Activated gamma-delta T cell treated with Interleukin-2 at 50 U/mL for 16 hours (primary cell): ENCODE measurements around the gene MROH7.
"Not testable (repeated sequence)": the region's sequence is repeated elsewhere in the genome, so short reads cannot be mapped to it uniquely, and the experiment has no call there.

ENCODE experiments used
- DNase-seq: peaks from one replicate; pipeline ENCODE4 v3.0.0-alpha.2; 2020

MROH7 gene

DNA sequence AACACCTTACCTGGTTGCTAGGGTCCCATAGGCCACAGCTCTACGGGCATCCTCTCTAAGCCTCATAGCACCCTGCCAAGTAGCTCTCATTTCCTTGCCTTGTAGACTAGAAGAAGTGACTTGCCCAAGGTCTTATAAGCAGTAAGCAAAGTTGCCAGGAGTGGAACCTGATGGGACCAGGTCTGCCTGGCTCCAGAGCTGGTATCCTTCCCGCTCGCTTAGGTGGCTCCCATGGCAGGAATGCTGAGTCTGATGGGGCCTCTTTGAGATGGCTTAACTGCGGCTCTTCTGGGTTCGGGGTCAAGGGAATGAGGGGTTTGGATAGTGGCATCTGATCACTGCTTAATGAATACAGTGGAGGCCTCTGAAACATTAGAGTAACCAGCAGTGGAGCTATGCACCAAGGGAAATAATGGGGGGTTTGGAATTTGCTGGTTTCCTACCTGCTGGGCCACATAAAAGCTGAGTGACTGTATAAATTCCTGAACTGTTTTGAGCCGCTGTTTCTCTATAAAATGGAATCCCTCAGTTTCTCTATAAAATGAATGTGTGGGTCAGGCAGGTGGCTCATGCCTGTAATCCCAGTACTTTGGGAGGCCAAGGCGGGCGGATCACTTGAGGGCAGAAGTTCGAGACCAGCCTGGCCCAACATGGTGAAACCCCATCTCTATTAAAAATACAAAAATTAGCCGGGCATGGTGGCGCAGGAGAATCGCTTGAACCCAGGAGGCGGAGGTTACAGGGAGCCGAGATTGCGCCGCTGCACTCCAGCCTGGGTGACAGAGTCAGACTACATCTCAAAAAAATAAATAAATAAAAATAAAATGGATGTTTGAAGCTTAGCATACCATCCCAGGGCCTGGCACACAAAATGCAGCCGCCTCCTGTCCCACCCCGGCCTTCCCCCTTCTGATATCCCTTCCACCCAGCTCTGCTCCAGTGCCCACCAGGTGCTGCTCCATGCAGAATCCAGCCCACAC lies 30.7 kb upstream of the MROH7 start:
- DNase-seq: no peak

DNA sequence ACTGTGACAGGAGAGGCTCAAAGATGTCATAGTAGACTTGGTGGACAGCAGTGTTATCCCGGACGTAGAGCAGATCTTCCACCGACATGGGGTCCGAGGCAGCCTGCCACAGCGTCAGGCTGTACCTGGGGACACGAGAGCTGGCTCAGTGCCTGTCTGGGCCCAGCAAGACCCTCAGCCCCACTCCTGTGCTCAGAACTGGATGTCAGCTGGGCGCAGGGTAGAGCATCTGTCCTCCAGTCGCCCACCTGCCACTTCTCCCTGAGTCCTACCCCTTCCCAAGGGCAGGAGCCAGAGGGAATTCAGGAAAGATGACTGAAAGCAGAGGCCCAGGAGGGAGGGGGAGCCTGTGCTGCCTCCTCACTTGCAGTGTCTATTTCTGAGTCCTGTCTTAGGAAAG lies 30.0 kb upstream of the MROH7 start:
- no peak for DNase-seq

DNA sequence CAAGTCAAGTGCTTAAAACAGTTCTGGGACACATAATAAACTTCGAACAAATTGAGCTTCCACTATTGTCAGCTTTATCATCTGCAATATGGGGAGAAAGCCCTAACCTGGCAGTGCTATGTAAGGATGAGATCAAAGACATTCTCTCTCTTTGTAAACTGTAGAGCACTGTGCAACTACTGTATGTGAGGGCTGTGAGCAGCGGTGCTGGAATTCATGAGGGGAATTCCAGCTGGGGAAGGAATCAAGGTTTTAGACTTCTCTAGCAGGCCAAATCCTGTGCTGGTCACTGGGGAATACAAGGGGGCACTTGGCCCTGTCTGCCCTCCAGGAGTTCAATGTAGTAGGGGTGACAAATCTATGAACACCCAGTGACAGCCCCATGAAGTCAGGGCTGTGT lies 27.6 kb upstream of the MROH7 start:
- no peak for DNase-seq

DNA sequence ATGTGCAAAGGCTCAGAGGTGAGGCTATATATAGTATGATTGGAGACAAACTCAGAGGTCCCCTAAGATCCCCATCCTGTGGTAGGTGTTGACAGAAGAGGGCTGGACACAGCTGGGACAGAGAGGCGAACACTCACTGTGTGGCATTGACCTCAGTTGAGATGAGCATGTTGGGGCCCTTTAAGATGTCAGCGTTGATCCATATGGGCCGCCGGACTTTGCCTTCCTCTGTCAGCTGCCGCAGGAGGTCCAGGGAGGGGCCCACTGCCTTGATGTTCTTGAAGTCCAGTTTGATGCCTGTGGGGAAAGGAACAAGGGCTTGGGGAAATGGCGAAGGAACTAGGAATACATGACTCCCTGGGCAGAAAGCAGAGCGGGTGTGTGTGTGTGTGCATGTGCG lies 27.0 kb upstream of the MROH7 start:
- DNase-seq: no peak

DNA sequence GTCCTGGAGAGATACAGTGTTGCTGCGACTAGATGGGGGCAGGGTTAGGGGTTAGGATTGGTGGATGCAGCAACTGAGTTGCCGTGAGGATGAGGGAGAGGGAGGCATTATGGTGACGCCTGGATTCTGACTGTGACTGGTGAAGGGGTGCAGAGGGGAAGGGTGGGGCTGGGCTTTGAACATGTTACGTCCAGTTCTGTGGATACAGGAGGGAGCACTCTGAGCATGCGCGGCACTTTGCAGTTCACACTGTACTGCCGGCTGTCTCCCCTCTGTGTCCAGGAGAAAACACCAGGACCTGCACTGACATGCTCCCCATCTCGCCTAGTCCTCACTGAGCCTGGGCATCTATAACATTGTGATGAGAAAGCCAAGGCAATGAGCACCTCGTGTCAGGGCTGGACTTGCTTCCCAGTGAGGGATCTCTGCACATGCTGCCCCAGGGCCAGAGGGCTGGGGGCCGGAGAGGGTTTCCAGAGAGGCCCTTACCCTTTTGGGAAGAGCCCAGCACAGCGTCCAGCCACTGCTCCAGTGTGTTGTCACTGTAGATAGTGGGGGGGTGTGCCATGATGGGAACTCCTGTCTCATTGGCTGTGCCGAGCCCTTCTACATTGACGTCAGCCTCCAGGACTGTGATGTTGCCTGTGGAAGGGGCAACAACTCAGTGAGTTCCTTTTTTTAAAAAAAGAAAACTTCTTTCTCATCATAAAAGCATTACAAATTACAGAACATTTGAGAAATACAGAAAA lies 25.9 kb upstream of the MROH7 start:
- DNase-seq: no peak

DNA sequence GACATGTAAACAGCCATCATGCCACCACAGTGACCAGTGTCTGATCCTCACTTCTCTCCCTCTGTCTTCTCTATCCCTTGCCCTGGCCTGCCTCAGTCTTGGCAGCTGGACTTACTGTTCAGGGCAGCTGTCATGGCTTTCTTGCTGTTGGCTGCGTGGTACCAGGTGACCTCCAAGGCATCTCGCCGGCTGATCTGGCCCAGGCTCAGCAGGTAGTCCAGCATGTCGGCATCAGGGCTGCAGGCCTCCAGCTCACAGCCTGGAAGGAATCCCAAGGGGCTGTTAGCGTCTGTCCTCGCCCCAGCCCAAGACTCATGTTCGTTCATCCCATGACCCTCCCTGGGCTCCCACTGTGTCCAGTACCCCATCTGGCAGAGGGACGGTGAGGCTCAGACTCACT lies 21.8 kb upstream of the MROH7 start:
- no peak for DNase-seq

DNA sequence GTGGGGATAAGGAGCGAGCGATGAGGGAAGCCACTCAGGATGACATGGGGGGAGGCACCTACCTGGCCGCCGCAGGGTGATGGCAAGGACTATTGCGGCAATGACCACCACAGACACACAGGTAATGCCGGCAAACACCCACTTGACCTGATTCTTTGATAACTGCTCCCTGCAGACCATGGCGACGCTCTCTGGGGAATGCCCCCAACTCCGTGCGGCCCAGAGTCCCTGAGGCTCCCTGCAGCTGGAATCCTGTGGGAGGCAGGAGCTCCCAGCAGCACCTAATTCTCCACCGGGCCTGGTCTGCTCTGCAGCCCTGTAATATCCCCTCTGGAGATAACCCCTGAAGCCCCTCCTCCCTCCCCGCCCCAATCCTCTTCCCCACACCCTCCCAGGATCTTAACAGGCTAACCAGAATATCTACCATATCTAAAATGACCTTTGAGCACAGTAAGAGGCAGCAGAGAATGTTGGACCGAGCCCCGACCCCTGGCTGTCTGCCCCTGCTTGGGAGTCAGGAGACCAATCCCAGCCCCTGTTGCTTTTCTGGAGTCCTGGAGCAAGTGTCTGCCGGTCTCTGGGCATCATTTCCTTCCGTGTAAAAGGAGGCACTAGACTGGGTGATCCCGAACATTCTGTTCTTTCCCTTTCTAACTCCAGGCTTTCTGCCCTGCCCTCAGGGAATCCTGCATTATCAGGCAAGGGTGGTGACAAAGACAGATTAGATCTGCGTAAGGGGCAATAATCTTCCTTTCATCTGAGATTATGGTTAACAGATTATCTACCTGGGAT lies 18.2 kb upstream of the MROH7 start, which contains the start of gene FAM151A:
FAM151A (minus strand) TSS at position 310 of the 792 bp plus-strand sequence; CDS start at position 180, 130 bp downstream.
- no peak for DNase-seq

DNA sequence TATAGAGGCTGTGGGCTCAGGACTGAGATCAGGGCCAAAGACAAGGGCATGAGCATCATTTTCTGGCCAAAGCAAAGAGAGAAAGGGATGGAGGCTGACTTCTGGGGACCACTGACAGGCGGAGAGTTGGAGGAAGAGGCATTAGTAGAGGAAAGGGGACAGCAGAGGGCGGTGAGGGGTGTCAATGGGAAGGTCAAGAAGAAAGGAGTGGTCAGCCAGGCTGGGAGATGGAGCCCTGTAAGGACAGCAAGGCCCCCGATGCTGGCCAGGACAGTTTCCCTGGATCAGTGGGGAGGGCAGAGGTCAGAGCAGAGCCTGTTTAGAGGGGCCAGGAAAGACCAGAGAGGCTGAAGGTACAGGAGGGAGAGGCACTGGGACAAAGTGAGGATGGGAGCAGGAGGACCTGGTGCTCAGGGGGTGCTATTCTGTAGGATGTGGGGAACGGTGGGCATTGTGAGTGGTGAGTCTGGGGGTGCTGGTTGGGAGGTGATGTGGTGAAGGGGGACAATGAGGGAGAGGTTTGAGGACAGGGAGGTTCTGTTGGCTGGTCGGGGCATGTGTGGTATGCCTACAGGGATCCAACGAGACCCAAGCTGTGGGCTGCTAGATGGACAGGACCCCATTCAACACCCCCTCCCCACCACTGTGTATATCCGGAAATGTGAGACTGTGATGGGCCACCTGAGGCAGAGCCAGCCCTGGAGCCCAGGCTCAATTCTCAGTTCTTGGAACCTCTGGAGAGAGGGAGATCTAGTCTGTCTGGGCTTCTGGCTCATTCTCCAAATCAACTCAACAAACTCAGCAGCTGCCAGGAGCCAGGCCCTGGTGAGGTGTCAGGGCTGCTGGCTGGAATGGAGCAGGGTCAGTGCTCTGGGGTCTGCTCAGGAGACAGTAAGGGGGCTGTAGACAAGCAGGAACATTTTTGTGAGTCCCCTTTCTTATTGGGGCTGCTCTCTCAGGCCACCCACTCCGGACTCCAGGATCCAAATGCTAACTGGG lies 16.8 kb upstream of the MROH7 start:
- no peak for DNase-seq

DNA sequence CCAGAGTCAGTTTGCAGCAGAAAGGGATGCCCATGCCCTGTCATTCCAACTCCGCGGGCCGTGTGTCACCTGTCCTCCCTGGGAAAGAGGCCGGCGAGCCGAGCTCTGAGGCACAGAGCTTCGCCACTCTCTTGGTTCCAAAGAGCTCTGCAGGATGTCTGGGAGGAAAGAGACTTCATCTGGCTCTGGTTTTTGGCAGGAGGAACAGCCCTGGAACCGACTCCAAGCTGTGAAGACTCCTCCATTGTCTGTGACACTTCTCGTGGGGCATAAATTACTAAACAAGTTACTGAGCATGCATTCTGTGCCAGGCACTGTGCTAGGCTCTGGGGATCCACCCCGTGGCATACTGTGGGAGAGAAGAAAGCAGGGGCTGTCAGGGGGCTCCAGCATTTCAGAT lies 14.4 kb upstream of the MROH7 start:
- DNase-seq: no peak

DNA sequence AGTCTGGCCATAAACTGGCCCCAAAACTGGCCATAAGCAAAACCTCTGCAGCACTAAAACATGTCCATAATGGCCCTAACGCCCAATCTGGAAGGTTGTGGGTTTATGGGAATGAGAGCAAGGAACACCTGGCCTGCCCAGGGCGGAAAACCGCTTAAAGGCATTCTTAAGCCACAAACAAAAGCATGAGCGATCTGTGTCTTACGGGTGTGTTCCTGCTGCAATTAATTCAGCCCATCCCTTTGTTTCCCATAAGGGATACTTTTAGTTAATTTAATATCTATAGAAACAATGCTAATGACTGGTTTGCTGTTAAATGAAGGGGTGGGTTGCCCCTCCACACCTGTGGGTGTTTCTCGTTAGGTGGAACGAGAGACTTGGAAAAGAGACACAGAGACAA lies 5.8 kb upstream of the MROH7 start:
- DNase-seq: not testable (repeated sequence)

DNA sequence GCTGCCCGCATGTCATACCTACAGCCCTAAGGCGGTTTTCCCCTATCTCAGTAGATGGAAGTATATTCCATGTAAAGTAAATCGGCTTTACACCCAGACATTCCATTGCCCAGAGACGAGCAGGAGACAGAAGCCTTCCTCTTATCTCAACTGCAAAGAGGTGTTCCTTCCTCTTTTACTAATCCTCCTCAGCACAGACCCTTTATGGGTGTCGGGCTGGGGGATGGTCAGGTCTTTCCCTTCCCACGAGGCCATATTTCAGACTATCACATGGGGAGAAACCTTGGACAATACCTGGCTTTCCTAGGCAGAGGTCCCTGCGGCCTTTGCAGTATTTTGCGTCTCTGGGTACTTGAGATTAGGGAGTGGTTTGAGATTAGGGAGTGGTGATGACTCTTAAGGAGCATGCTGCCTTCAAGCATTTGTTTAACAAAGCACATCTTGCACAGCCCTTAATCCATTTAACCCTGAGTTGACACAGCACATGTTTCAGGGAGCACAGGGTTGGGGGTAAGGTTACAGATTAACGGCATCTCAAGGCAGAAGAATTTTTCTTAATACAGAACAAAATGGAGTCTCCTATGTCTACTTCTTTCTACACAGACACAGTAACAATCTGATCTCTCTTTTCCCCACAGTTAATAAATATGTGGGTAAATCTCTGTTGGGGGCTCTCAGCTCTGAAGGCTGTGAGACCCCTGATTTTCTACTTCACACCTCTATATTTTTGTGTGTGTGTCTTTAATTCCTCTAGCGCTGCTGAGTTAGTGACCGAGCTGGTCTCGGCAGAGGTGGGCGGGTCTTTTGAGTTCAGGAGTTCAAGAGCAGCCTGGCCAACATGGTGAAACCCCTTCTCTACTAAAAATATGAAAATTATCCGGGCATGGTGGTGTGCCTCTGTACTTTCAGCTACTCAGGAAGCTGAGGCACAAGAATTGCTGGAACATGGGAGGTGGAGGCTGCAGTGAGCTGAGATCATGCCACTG lies 4.8 kb upstream of the MROH7 start:
- DNase-seq: not testable (repeated sequence)

DNA sequence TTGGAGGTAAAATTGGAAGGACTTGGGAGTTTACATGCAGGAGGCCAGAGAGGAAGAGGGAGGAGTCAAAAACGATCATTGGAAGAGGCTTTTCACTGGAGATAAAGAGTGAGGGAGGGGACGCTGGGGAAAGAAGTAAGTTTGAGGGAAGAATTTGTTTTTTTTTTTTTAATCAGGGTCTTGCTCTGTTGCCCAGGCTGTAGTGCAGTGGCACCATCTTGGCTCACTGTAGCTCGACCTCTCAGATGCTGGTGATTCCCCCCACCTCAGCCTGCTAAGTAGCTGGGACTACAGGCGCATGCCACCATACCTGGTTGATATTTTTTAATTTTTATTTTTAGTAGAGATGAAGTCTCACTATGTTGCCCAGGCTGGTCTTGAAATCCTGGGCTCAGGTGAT lies 1.2 kb upstream of the MROH7 start:
- no peak for DNase-seq

DNA sequence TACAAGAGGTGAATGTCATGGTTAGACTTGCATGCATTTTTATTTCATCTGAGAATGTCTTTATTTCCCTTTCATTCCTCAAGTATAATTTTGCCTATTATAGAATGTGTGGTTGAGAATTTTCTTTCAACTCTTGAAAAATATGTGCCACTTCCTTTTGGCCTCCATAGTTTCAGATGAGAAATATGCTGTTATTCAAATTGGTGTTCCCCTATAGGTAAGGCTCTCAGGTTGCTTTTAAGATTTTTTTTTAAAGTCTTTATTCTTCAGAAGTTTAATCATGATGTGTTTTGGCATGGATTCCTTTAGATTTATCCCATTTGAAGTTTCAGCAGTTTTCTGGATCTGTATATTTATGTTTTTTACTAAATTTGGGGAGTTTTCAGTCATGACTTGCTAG lies 2.1 kb downstream of the MROH7 start:
- no peak for DNase-seq

DNA sequence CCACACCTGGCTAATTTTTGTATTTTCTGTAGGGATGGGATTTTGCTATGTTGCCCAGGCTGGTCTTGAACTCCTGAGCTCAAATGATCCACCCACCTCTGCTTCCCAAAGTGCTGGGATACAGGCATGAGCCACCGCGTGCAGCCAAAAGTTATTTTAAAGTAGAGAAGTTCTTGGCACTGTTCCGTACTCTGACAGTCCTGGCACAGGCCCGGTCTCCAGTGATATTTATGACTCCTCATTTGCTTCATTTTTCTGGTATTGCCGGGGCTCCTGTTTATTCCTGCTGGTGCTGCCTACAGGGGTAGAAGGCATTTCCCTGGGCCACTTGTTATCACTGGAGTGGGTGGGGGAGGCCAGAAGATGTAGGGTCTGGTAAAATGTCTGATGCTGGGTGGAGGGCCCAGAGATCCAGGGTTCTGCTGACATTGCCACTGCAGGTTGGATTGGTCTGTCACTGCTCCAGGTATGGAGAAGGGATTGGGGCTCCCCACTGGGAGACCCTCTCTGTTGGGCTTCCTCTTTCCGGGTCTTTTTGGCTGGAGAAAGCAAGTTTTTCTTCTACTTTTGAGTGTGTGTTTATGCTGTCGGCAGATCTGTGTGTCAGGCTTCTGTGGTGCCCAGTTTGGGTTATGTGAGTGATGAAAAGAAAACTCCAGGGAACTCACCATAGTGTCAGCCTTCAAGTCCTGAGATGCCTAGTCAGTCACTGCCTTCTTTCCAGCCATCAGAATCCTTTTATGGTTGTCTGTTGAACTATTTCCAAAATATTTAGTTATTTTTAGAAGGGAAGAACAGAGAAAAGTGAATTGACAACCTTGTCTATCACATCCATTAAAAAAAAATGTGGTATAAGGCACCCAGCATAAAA lies 4.5 kb downstream of the MROH7 start:
- DNase-seq: no peak

DNA sequence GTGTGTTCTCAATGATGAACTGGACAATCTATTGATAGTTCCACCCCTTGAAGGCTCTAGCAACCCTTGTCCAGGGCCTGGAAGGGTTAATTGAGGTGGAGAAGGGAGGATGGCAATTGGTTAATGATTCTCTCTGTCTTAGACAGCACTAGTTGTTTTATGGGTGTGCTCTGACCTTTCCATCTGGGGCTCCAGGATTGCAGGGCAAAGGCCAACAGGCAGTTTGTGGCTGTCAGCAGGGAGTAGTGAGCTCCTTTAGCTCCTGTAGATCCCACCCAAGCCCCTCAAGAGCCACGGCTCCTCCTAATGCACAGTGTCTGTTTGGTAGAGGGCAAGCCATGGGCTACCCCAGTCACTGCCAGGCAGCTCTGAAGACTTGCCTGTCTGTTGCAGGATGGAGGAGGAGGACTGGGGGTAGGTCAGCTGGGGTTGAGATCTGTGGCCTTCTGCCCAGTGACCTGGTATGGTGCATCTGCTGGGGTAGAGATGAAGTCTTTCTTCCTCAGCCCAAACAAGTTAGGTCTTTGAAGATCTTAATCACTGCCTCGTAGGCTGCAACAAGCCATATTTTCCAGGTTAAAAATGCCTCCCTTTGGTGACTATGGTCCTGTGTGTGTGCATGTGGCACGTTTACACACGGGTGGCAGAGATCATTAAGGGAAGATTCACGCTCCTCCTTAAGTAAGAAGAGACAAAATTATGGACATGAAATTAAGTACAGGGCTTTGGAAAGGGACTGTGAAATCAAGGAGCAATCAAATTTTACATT lies 7.7 kb downstream of the MROH7 start:
- no peak for DNase-seq

DNA sequence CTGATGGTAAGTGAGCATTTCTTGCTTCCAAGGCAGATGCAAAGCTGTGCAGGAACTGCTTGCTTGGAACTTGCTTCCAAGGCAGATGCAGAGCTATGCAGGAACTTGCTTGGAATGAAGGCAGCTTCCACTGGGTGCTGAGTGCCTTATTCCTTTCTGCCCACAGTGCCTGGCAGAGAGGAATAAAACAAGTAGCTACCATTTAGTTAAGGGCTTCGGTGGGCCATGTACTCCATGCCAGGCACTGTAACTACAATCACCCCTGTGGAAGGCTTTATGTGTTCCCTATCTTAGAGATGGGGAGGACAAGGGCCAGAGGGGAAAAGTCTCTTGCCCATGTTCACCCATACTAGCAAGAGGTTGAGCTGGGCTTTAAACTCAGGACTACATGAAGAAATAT lies 8.3 kb downstream of the MROH7 start:
- DNase-seq: no peak

DNA sequence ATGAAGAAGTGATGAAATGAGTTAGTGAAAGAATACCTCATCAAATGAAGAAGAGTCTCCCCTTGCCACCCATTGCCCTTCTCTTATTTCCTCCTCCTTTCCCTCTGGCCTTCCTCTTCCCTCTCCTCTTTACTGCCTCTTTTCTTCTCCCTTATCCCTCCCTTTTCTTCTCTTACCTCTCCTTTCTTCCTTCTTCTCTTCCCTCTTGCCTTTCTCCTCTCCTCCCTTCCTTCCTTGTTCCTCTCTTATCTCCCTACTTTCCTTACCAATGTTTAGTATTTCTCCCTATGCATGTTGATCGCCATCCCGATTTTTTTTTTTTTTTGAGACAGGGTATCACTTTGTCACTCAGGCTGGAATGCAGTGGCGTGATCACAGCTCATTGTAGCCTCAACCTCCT lies 8.8 kb downstream of the MROH7 start:
- no peak for DNase-seq

DNA sequence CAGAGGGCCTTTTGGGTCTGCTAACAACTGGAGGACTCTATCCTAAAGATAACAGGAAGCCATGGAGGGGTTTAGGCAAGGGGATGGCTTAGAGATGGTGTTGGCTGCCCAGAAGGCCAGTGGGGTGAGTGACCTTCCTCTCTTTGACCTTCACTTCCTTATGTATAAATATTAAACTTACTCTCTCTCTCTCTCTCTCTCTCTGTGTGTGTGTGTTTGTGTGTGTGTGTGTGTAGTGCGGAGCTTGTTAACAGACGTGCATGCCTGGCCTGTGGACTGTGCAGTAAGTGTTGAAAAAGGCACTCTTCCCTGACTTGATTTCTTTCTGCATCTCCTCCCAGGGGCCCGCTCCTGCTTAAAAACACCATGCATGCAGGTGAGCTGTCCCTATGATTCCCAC lies 10.0 kb downstream of the MROH7 start:
- DNase-seq: no peak

DNA sequence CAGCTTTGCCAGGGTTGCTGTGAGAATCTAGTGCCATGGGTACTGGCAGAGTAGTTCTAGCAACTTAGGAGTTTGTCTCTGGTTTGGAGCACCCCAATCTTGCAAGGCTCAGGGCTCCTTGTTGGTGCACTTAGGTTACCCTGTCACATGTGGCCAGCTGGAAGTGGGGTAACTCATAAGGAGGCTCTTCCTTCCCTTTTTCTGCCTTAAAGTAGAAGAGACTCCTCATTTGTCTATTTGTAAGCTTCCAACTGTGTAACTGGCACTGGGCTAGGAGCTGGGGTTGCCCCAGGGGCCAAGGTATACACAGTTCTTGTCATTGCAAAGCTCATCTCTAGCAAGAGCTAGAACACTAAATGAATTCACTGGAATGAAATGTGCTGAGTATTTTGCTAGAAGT lies 10.6 kb downstream of the MROH7 start:
- no peak for DNase-seq
